ENCODE measurements around the gene CCDC27.

Gene CCDC27

GRCh38 chr1:3712573-3713535, 39.4 kb upstream of the CCDC27 start:
- Histone ChIP-seq H3K4me3 (no peak overlapping the region), H3K27ac (no peak overlapping the region)
- TF ChIP-seq CTCF (IDR thresholded peaks at IDR 0.05) = no peak
- no peak for DNase-seq (ENCODE audit: low spot score)

- Histone ChIP-seq H3K27ac (no peak overlapping the region), H3K4me3 (no peak overlapping the region)
- no peak for TF ChIP-seq CTCF (IDR thresholded peaks at IDR 0.05)
- no peak for DNase-seq (ENCODE audit: low spot score)
Observed at GRCh38 chr1:3713840-3714239, 38.4 kb upstream of the CCDC27 start.

- no peak overlapping the region for H3K4me3 ChIP-seq
- no peak overlapping the region for H3K27ac ChIP-seq
- no peak for DNase-seq (ENCODE audit: low spot score)
- no peak for TF ChIP-seq CTCF (IDR thresholded peaks at IDR 0.05)
Observed at GRCh38 chr1:3714284-3714741, 37.9 kb upstream of the CCDC27 start.

GRCh38 chr1:3714814-3715213, 37.4 kb upstream of the CCDC27 start:
- no peak for DNase-seq (ENCODE audit: low spot score)
- Histone ChIP-seq H3K27ac (no peak overlapping the region), H3K4me3 (no peak overlapping the region)
- no peak for TF ChIP-seq CTCF (IDR thresholded peaks at IDR 0.05)

GRCh38 chr1:3716351-3716750, 35.9 kb upstream of the CCDC27 start:
- Histone ChIP-seq H3K4me3 (no peak overlapping the region), H3K27ac (no peak overlapping the region)
- TF ChIP-seq CTCF (IDR thresholded peaks at IDR 0.05) = no peak
- no peak for DNase-seq (ENCODE audit: low spot score)

- DNase-seq (ENCODE audit: low spot score) = no peak
- H3K4me3 ChIP-seq = no peak overlapping the region
- H3K27ac ChIP-seq = no peak overlapping the region
- no peak for TF ChIP-seq CTCF (IDR thresholded peaks at IDR 0.05)
Observed at GRCh38 chr1:3717041-3717714, 35.1 kb upstream of the CCDC27 start.
